ENCODE measurements around the gene LPCAT1.
"Not testable (repeated sequence)": the region's sequence is repeated elsewhere in the genome, so short reads cannot be mapped to it uniquely, and the experiment has no call there.

The LPCAT1 gene

GRCh38 chr5:1463326-1464095 is 60.2 kb downstream of the LPCAT1 start:
- DNase-seq: no peak

- no peak for DNase-seq
These were observed 61.4 kb downstream of the LPCAT1 start for GRCh38 chr5:1462358-1462757.

GRCh38 chr5:1461396-1461795 is 62.4 kb downstream of the LPCAT1 start:
- no peak for DNase-seq

GRCh38 chr5:1460054-1460682 is 63.6 kb downstream of the LPCAT1 start:
- DNase-seq: no peak

GRCh38 chr5:1459435-1459834 is 64.3 kb downstream of the LPCAT1 start:
- DNase-seq: not testable (repeated sequence)

- DNase-seq: not testable (repeated sequence)
These were observed 67.5 kb downstream of the LPCAT1 start for GRCh38 chr5:1456110-1456881.

GRCh38 chr5:1453613-1454012 is 70.1 kb downstream of the LPCAT1 start:
- DNase-seq: no peak

- no peak for DNase-seq
These were observed 74.6 kb downstream of the LPCAT1 start for GRCh38 chr5:1449081-1449630.

- DNase-seq: no peak
These were observed 75.2 kb downstream of the LPCAT1 start for GRCh38 chr5:1448511-1449011.

GRCh38 chr5:1447671-1448361 is 75.9 kb downstream of the LPCAT1 start:
- DNase-seq: no peak

GRCh38 chr5:1446602-1447343 is 77.0 kb downstream of the LPCAT1 start:
- DNase-seq: no peak

GRCh38 chr5:1445689-1446601 is 77.8 kb downstream of the LPCAT1 start:
- no peak for DNase-seq

- no peak for DNase-seq
These were observed 78.5 kb downstream of the LPCAT1 start, which contains the start of gene SLC6A3 for GRCh38 chr5:1445313-1445688. Gene SLC6A3 (minus strand): TSS chr5:1445440. CDS start chr5:1443197, 2,243 bp downstream.

GRCh38 chr5:1444361-1445189 is 79.2 kb downstream of the LPCAT1 start:
- DNase-seq: no peak

- DNase-seq: no peak
These were observed 79.8 kb downstream of the LPCAT1 start for GRCh38 chr5:1443991-1444360.

GRCh38 chr5:1443171-1443570 is 80.6 kb downstream of the LPCAT1 start:
- DNase-seq: no peak

- DNase-seq: no peak
These were observed 81.3 kb downstream of the LPCAT1 start for GRCh38 chr5:1442222-1443145.

GRCh38 chr5:1441166-1441865 is 82.4 kb downstream of the LPCAT1 start:
- no peak for DNase-seq
